ENCODE data around the gene FAM117B.

FAM117B gene

GRCh38 chr2:202814226-202814625, 179.5 kb downstream of the FAM117B start:
- DNase-seq (ENCODE audit: low read depth in 2 of 2), result no peak

DNA sequence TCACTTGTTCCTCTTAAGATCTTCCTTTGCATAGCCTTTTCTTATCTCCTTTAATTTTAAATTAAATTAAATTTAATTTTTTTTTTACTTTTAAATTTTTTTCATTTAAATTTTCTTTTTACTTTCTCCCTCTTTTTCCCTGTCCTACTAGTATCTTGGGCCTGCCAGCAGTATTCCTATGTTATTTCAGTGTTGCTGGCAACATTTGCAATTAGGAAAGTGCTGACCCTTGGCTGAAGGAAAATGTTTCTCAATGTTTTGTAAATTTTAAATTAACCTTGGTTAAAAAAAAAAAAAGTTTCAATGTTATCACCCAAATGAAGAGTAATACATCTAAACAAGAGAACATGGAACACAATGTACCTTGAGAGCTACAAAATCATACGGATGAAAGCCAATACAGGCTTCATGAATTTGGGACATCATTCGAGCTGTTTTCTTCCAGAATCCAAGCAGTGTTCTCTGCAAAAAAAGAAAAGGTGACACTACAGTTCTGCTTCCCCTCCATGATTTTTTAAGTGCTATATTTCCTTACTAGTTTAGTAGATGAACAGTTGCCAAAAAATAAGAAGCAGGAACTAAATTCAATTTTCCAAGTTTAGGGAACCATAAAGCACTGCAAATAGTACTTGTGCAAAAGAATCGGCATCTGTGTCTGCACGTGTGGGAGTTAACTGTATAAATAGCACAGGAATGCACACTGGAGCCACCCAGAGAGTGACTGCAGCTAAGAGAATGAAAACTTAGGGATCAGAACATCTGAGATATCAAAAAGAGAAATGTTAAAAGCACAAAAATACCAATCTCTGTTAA, 181.0 kb downstream of the FAM117B start:
- no peak for DNase-seq (ENCODE audit: low read depth in 2 of 2)

- DNase-seq (ENCODE audit: low read depth in 2 of 2), result no peak
These were observed 183.0 kb downstream of the FAM117B start for GRCh38 chr2:202817771-202818170.

- DNase-seq (ENCODE audit: low read depth in 2 of 2), result no peak
These were observed 183.6 kb downstream of the FAM117B start for GRCh38 chr2:202818321-202818720.

Data from stimulated activated CD4-positive, alpha-beta T cell treated with anti-CD3 and anti-CD28 coated beads, Interleukin-15, amount 100 ng/mL, for 48 hours (primary cell).